ENCODE measurements around the gene XNDC1N. TPM values are rescaled to one million over a fixed set of nuclear protein-coding genes. Genes with fewer than 3 reads are reported as not detected.
A peak's percentile ranks its signal among the peaks of the same experiment; 100 is the strongest.

XNDC1N gene
- total RNA-seq, 1 experiment from 2014 or later = 15.8 TPM

- CTCF ChIA-PET = no interaction called here
- POLR2A ChIA-PET (ENCODE audit: low non-redundant PET) = no interaction called here
- intact Hi-C loops (cut with micrococcal nuclease; ENCODE audit: unreplicated experiment) = no loop called here
Measured at GRCh38 chr11:71934213-71934612, 5.8 kb upstream of the XNDC1N start.

GRCh38 chr11:71933141-71933933 is 4.9 kb upstream of the XNDC1N start:
- no peak for DNase-seq (ENCODE audit: low spot score)
- H3K4me1 ChIP-seq (ENCODE audit: insufficient read depth, low read length, poor library complexity, severe bottlenecking) = peaks cover 9% of the 10 kb centered on the region
- no peak overlapping the region for H3K4me3 ChIP-seq (ENCODE audit: low read depth, low read length, poor library complexity, severe bottlenecking)
- H3K9me3 ChIP-seq (ENCODE audit: low read depth, low read length, poor library complexity, severe bottlenecking) = no peaks in the 10 kb centered on the region
- ChIA-PET POLR2A (ENCODE audit: low non-redundant PET) (no interaction called here), CTCF (no interaction called here)
- H3K27ac ChIP-seq (ENCODE audit: low read depth, low read length, poor library complexity, severe bottlenecking) = no peak overlapping the region
- TF ChIP-seq, protein P1, sequence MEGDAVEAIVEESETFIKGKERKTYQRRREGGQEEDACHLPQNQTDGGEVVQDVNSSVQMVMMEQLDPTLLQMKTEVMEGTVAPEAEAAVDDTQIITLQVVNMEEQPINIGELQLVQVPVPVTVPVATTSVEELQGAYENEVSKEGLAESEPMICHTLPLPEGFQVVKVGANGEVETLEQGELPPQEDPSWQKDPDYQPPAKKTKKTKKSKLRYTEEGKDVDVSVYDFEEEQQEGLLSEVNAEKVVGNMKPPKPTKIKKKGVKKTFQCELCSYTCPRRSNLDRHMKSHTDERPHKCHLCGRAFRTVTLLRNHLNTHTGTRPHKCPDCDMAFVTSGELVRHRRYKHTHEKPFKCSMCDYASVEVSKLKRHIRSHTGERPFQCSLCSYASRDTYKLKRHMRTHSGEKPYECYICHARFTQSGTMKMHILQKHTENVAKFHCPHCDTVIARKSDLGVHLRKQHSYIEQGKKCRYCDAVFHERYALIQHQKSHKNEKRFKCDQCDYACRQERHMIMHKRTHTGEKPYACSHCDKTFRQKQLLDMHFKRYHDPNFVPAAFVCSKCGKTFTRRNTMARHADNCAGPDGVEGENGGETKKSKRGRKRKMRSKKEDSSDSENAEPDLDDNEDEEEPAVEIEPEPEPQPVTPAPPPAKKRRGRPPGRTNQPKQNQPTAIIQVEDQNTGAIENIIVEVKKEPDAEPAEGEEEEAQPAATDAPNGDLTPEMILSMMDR (conservative IDR thresholded peaks at IDR 0.05; ENCODE audit: low read depth, low read length) = no peak
- no peak for TF ChIP-seq EZH2 (IDR thresholded peaks at IDR 0.05; ENCODE audit: borderline replicate concordance, low read depth, low read length, poor library complexity, severe bottlenecking)
- no peaks in the 10 kb centered on the region for H3K27me3 ChIP-seq (replicated peaks; ENCODE audit: insufficient read depth, low read depth, low read length, poor library complexity)
- BruUV-seq (replicated peaks) = no TSS peak
- intact Hi-C loops (cut with micrococcal nuclease; ENCODE audit: unreplicated experiment) = no loop called here
- H3K36me3 ChIP-seq (ENCODE audit: insufficient read depth, low read length, poor library complexity, severe bottlenecking) = no peaks in the 10 kb centered on the region

More at GRCh38 chr11:71934213-71934612, 5.8 kb upstream of the XNDC1N start:
- Histone ChIP-seq H3K4me1 (ENCODE audit: insufficient read depth, low read length, poor library complexity, severe bottlenecking) (peaks cover 9% of the 10 kb centered on the region), H3K36me3 (ENCODE audit: insufficient read depth, low read length, poor library complexity, severe bottlenecking) (no peaks in the 10 kb centered on the region), H3K27me3 (replicated peaks; ENCODE audit: insufficient read depth, low read depth, low read length, poor library complexity) (no peaks in the 10 kb centered on the region), H3K9me3 (ENCODE audit: low read depth, low read length, poor library complexity, severe bottlenecking) (no peaks in the 10 kb centered on the region), H3K27ac (ENCODE audit: low read depth, low read length, poor library complexity, severe bottlenecking) (no peak overlapping the region), H3K4me3 (ENCODE audit: low read depth, low read length, poor library complexity, severe bottlenecking) (no peak overlapping the region)
- no TSS peak for BruUV-seq (replicated peaks)
- no peak for TF ChIP-seq EZH2 (IDR thresholded peaks at IDR 0.05; ENCODE audit: borderline replicate concordance, low read depth, low read length, poor library complexity, severe bottlenecking)
- TF ChIP-seq, protein P1 (conservative IDR thresholded peaks at IDR 0.05; ENCODE audit: low read depth, low read length) = no peak
- no peak for DNase-seq (ENCODE audit: low spot score)

GRCh38 chr11:71931245-71931602 is 2.8 kb upstream of the XNDC1N start:
- ChIA-PET POLR2A (ENCODE audit: low non-redundant PET) (no interaction called here), CTCF (no interaction called here)
- intact Hi-C loops (cut with micrococcal nuclease; ENCODE audit: unreplicated experiment) = no loop called here
- no peak for TF ChIP-seq EZH2 (IDR thresholded peaks at IDR 0.05; ENCODE audit: borderline replicate concordance, low read depth, low read length, poor library complexity, severe bottlenecking)
- TF ChIP-seq, protein P1 (conservative IDR thresholded peaks at IDR 0.05; ENCODE audit: low read depth, low read length) = no peak
- no peak for DNase-seq (ENCODE audit: low spot score)
- Histone ChIP-seq H3K36me3 (ENCODE audit: insufficient read depth, low read length, poor library complexity, severe bottlenecking) (peaks cover 3% of the 10 kb centered on the region), H3K4me3 (ENCODE audit: low read depth, low read length, poor library complexity, severe bottlenecking) (no peak overlapping the region), H3K27me3 (replicated peaks; ENCODE audit: insufficient read depth, low read depth, low read length, poor library complexity) (no peaks in the 10 kb centered on the region), H3K4me1 (ENCODE audit: insufficient read depth, low read length, poor library complexity, severe bottlenecking) (peaks cover 13% of the 10 kb centered on the region), H3K27ac (ENCODE audit: low read depth, low read length, poor library complexity, severe bottlenecking) (no peak overlapping the region), H3K9me3 (ENCODE audit: low read depth, low read length, poor library complexity, severe bottlenecking) (no peaks in the 10 kb centered on the region)
- BruUV-seq (replicated peaks) = TSS peak; percentile 18

Measured in A673 (cell line).